ENCODE measurements around the gene SLC44A1.

DNA sequence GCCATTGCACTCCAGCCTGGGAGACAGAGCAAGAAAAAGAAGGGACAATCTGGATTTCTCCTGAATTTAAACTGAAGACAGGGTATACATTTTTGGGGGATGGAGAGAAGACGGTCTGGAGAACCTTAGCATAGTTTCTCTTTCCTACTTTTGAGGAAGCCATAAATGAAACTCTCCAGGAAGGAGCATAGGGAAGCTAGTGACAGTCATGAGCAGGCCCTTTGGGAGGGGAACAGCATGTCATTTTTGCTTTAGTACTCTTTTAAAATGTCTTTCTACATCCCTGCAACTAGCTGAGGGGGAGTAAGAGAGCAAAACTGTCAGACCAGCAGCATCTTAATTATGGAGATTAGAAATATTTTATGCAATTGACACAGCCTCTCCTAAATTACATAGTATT is 8.2 kb upstream of the SLC44A1 start:
- TF ChIP-seq ZFP3 (CRISPR knock-in tag; IDR thresholded peaks at IDR 0.05) = no peak
- no peak for TF ChIP-seq SNAI2 (CRISPR knock-in tag; IDR thresholded peaks at IDR 0.05)

All from SK-N-SH treated with all-trans-retinoic acid at 6 μM for 48 hours (cell line).